ENCODE measurements around the gene INTS6. TPM values are rescaled to one million over a fixed set of nuclear protein-coding genes. Genes with fewer than 3 reads are reported as not detected.

Gene INTS6
- total and polyA plus RNA-seq, 2 of the 4 experiments (the other 2 are of a cell fraction) = 12.9 to 42.3 TPM

- Histone ChIP-seq H3K14ac (replicated peaks; ENCODE audit: low read depth, low read length) (no peak overlapping the region), H2BK15ac (ENCODE audit: low read depth, low read length) (no peak overlapping the region), H3K9me1 (ENCODE audit: insufficient read depth, low read length) (peaks cover 4% of the 10 kb centered on the region; the same call in 1 of the 2 replicates), H2BK5ac (ENCODE audit: low read depth, low read length, poor library complexity, severe bottlenecking) (no peak overlapping the region), H3K79me1 (ENCODE audit: low read depth in 1 of 2, low read length in 2 of 2) (peaks cover 18 to 20% of the 10 kb centered on the region in 2 experiments), H3K9me3 (ENCODE audit: control insufficient read depth, insufficient read depth, low read length) (no peaks in the 10 kb centered on the region), H4K91ac (ENCODE audit: insufficient read depth, low read depth, low read length) (no peak overlapping the region), H4K8ac (ENCODE audit: low read depth in 2 of 2, low read length in 2 of 2) (no peak overlapping the region), H3K56ac (ENCODE audit: extremely low read depth, insufficient read depth, low read length) (no peak overlapping the region), H4K20me1 (ENCODE audit: insufficient read depth, low read length) (no peaks in the 10 kb centered on the region; the same call in none of the 2 replicates), H2BK20ac (ENCODE audit: low read depth, low read length) (no peak overlapping the region), H3K4ac (ENCODE audit: low read depth, low read length) (no peak overlapping the region), H3K27me3 (ENCODE audit: control insufficient read depth, insufficient read depth, low read length) (no peaks in the 10 kb centered on the region), H3K36me3 (ENCODE audit: control insufficient read depth, insufficient read depth, low read length) (peaks cover 7% of the 10 kb centered on the region), H3K4me2 (ENCODE audit: low read depth, low read length) (no peak overlapping the region), H3K23ac (ENCODE audit: low read depth, low read length) (no peak overlapping the region), H4K5ac (ENCODE audit: low read depth, low read length) (no peak overlapping the region), H3K4me1 (ENCODE audit: control insufficient read depth, insufficient read depth, low read length) (no peaks in the 10 kb centered on the region), H3K9ac (ENCODE audit: low read depth, low read length) (no peak overlapping the region), H2BK120ac (ENCODE audit: low read depth, low read length) (no peak overlapping the region), H2AFZ (replicated peaks; ENCODE audit: low read length, poor library complexity) (no peak overlapping the region), H2AK5ac (ENCODE audit: low read depth, low read length) (no peak overlapping the region), H3K18ac (ENCODE audit: low read depth, low read length) (no peak overlapping the region), H2AK9ac (replicated peaks; ENCODE audit: low read depth, low read length, poor library complexity) (no peak overlapping the region), H3K27ac (ENCODE audit: insufficient read depth, low read length) (no peak overlapping the region), H3K4me3 (ENCODE audit: insufficient read depth, low read depth, low read length) (no peak overlapping the region)
- DNase-seq (no peak), ATAC-seq (ENCODE audit: low read depth) (no peak)
- WGBS, 2 experiments (ENCODE audit: extremely low coverage in 2 of 2, insufficient read length in 1 of 2) = no CpG with 5 or more reads among the region's 2 CpGs
- ChIA-PET CTCF (no interaction called here), POLR2A (ENCODE audit: unreplicated experiment) (no interaction called here)
- no TSS peak for BruUV-seq (replicated peaks)
- dilution Hi-C loops (cut with HindIII; ENCODE audit: low sequenced_read_pairs, unreplicated experiment) (no loop called here), intact Hi-C loops (cut with micrococcal nuclease) (no loop called here), in situ Hi-C loops (cut with MboI; ENCODE audit: low sequenced_read_pairs) (no loop called here)
- TF ChIP-seq MAZ (IDR thresholded peaks at IDR 0.05; ENCODE audit: borderline replicate concordance, low read depth, low read length) = no peak
- TF ChIP-seq CHD1 (IDR thresholded peaks at IDR 0.05; ENCODE audit: low read depth, low read length) = no peak
- no peak for TF ChIP-seq NFE2L2 (IDR thresholded peaks at IDR 0.05; ENCODE audit: low read depth, low read length)
- no peak for TF ChIP-seq POLR2A (IDR thresholded peaks at IDR 0.05; ENCODE audit: low read depth, low read length)
- no peak for TF ChIP-seq BHLHE40 (IDR thresholded peaks at IDR 0.05; ENCODE audit: low read depth, low read length)
These were observed 67.7 kb downstream of the INTS6 start for GRCh38 chr13:51385114-51385513.
